Duodenal mucosa (tissue), 2 donors: ENCODE results near the gene PGGT1B.

ENCODE experiments used
- H3K27ac ChIP-seq: one replicate; pipeline ENCODE4 v1.7.0; 2013; ENCODE audit warnings: low read depth, low read length
- H3K27me3 ChIP-seq, 2 donors: one replicate each; pipeline ENCODE4 v1.7.0; 2013; ENCODE audit warnings: low read length in 2 of 2, control low read depth in 1 of 2; ENCODE audit not compliant: insufficient read depth in 2 of 2, control insufficient read depth in 1 of 2
- H3K36me3 ChIP-seq, 2 donors: one replicate each; pipeline ENCODE4 v1.7.0; 2013; ENCODE audit warnings: low read length in 2 of 2, control low read depth in 1 of 2; ENCODE audit not compliant: insufficient read depth in 2 of 2, control insufficient read depth in 1 of 2
- H3K4me1 ChIP-seq, 2 donors: one replicate each; pipeline ENCODE4 v1.7.0; 2013; ENCODE audit warnings: low read length in 2 of 2, control low read depth in 1 of 2; ENCODE audit not compliant: insufficient read depth in 2 of 2, control insufficient read depth in 1 of 2
- H3K4me3 ChIP-seq, 2 donors: one replicate each; pipeline ENCODE4 v1.7.0; 2013; ENCODE audit warnings: low read length in 2 of 2, low read depth in 1 of 2
- H3K9ac ChIP-seq, 2 donors: one replicate each; pipeline ENCODE4 v1.7.0; 2013; ENCODE audit warnings: low read length in 2 of 2, low read depth in 1 of 2
- H3K9me3 ChIP-seq, 2 donors: one replicate each; pipeline ENCODE4 v1.7.0; 2013; ENCODE audit warnings: low read length in 2 of 2, control low read depth in 1 of 2; ENCODE audit not compliant: control insufficient read depth in 1 of 2

Gene PGGT1B

GRCh38 chr5:115190388-115190787 is 72.3 kb downstream of the PGGT1B start:
- Histone ChIP-seq H3K4me3 (no peak overlapping the region), H3K9me3 (no peaks in the 10 kb centered on the region), H3K4me1 (peaks cover 28 to 45% of the 10 kb centered on the region in 2 donors), H3K27ac (no peak overlapping the region), H3K36me3 (no peaks in the 10 kb centered on the region), H3K27me3 (no peaks in the 10 kb centered on the region), H3K9ac (peak overlapping the region in 1 of 2 donors; percentile 25)

- peaks cover 24 to 41% of the 10 kb centered on the region in 2 donors for H3K4me1 ChIP-seq
- peak overlapping the region in 1 of 2 donors; percentile 6 for H3K4me3 ChIP-seq
- H3K9me3 ChIP-seq = no peaks in the 10 kb centered on the region
- H3K9ac ChIP-seq = no peak overlapping the region
- H3K27me3 ChIP-seq = no peaks in the 10 kb centered on the region
- no peaks in the 10 kb centered on the region for H3K36me3 ChIP-seq
- no peak overlapping the region for H3K27ac ChIP-seq
These were observed 72.8 kb downstream of the PGGT1B start for GRCh38 chr5:115189866-115190265.

DNA sequence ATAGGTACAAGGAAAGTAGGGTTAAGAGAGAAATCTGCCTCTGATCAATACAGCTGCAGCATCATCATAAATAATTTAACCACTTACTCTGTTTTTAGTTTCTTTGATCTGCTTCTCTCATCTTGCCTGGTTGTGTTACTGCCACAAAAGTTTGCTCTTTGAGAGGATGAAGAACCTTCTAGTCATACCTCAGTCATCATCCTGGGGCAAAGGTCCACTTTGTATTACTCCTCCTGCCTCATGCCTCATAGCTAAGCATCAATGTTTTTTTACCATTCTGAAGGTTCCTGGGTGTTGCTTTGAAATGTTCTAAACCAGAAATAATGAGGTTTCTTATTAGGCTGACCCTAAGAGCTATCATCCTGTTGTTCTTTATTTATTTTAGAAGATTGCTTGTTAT is 75.9 kb downstream of the PGGT1B start:
- Histone ChIP-seq H3K4me3 (no peak overlapping the region), H3K27ac (no peak overlapping the region), H3K4me1 (peaks cover 6 to 23% of the 10 kb centered on the region in 2 donors), H3K27me3 (peaks cover 6 to 20% of the 10 kb centered on the region in 2 donors), H3K9ac (no peak overlapping the region), H3K9me3 (no peaks in the 10 kb centered on the region), H3K36me3 (no peaks in the 10 kb centered on the region)

GRCh38 chr5:115184770-115185169 is 77.9 kb downstream of the PGGT1B start:
- Histone ChIP-seq H3K27me3 (peaks cover 23 to 37% of the 10 kb centered on the region in 2 donors), H3K4me1 (peaks cover 6% of the 10 kb centered on the region in 2 donors), H3K9ac (no peak overlapping the region), H3K9me3 (no peaks in the 10 kb centered on the region), H3K4me3 (no peak overlapping the region), H3K36me3 (no peaks in the 10 kb centered on the region), H3K27ac (no peak overlapping the region)

DNA sequence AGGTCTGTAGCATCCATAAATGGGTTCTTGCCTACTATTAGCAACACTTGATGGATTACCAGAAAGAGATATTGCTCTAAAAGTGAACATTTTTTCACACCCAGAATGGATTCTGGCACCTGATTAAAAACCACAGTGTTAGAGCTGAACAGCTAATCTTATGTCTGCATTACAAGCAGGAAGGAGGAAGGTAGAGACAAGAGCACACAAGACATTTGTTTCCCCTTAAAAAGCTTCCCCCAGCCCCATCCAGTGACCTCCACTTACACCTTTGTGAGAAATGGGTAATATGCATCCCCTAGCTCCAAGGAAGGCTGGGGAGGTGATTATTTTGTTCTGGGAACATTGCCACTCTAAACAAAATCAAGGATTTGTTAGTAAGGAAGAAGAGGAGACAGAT is 80.9 kb downstream of the PGGT1B start:
- Histone ChIP-seq H3K4me3 (no peak overlapping the region), H3K4me1 (peaks cover 0 to 16% of the 10 kb centered on the region in 2 donors), H3K27me3 (peaks cover 35 to 51% of the 10 kb centered on the region in 2 donors), H3K9me3 (no peaks in the 10 kb centered on the region), H3K9ac (no peak overlapping the region), H3K27ac (no peak overlapping the region), H3K36me3 (no peaks in the 10 kb centered on the region)

GRCh38 chr5:115180165-115180709 is 82.4 kb downstream of the PGGT1B start:
- Histone ChIP-seq H3K27me3 (peaks cover 35 to 51% of the 10 kb centered on the region in 2 donors), H3K9ac (peak overlapping the region in 1 of 2 donors; percentile 52), H3K27ac (no peak overlapping the region), H3K9me3 (no peaks in the 10 kb centered on the region), H3K4me3 (peak overlapping the region; percentile 67 to 71), H3K4me1 (peaks cover 1 to 16% of the 10 kb centered on the region in 2 donors), H3K36me3 (no peaks in the 10 kb centered on the region)

GRCh38 chr5:115179394-115180164 is 83.1 kb downstream of the PGGT1B start:
- peak overlapping the region in 1 of 2 donors; percentile 52 for H3K9ac ChIP-seq
- H3K27ac ChIP-seq = no peak overlapping the region
- H3K4me1 ChIP-seq = peaks cover 7 to 19% of the 10 kb centered on the region in 2 donors
- peaks cover 35 to 51% of the 10 kb centered on the region in 2 donors for H3K27me3 ChIP-seq
- no peaks in the 10 kb centered on the region for H3K9me3 ChIP-seq
- peak overlapping the region; percentile 67 to 71 for H3K4me3 ChIP-seq
- H3K36me3 ChIP-seq = no peaks in the 10 kb centered on the region

GRCh38 chr5:115179030-115179393 is 83.7 kb downstream of the PGGT1B start:
- peak overlapping the region; percentile 67 to 71 for H3K4me3 ChIP-seq

DNA sequence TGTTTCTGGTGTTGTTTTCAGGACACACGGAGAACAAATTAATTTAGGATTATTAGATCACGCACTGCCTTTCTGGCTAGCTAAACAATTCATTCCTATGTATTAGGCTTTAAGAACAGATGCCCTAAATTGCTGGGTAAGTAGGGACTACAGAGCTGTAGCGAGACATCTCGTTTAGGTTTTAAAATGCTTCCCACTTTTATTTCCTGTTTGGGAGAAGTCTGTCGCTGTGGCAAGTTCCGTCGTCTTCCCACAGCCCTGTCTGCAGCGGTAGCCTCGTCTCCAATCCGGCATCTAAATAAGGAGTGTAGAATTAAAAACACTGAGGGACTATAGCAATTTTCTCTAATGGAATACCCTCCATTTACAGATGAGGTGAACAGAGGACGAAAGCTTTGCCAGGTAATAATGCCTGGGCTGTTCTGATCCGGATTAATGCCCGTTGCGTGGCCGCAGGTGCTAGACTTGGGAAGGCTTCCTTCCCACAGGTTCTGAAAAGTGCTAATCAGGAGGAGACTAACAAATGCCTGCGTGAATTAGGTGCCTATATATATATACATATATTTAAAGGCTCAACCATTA is 91.7 kb downstream of the PGGT1B start:
- H3K9me3 ChIP-seq = peaks cover 0 to 5% of the 10 kb centered on the region in 2 donors
- H3K27ac ChIP-seq = peak overlapping the region; percentile 93
- H3K27me3 ChIP-seq = peaks cover 0 to 3% of the 10 kb centered on the region in 2 donors
- H3K4me3 ChIP-seq = peak overlapping the region; percentile 80 to 90
- H3K9ac ChIP-seq = peak overlapping the region; percentile 72 to 87
- peaks cover 18 to 19% of the 10 kb centered on the region in 2 donors for H3K4me1 ChIP-seq
- peaks cover 0 to under 1% of the 10 kb centered on the region in 2 donors for H3K36me3 ChIP-seq

More at GRCh38 chr5:115179030-115179393, 83.7 kb downstream of the PGGT1B start:
- peaks cover 12 to 24% of the 10 kb centered on the region in 2 donors for H3K4me1 ChIP-seq
- H3K36me3 ChIP-seq = no peaks in the 10 kb centered on the region
- H3K27me3 ChIP-seq = peaks cover 35 to 49% of the 10 kb centered on the region in 2 donors
- H3K9me3 ChIP-seq = no peaks in the 10 kb centered on the region
- peak overlapping the region in 1 of 2 donors; percentile 52 for H3K9ac ChIP-seq
- no peak overlapping the region for H3K27ac ChIP-seq
